ENCODE data around the gene SND1. TPM values are rescaled to one million over a fixed set of nuclear protein-coding genes. Genes with fewer than 3 reads are reported as not detected.

The SND1 gene
- polyA plus RNA-seq, 3 donors = 46.5 to 97.3 (median 79.8) TPM

GRCh38 chr7:128053991-128054390, 402.0 kb downstream of the SND1 start:
- intact Hi-C loops (cut with micrococcal nuclease) = no loop called here
- Histone ChIP-seq H3K79me2 (ENCODE audit: insufficient read depth, low read length) (no peaks in the 10 kb centered on the region), H2AFZ (ENCODE audit: insufficient read depth, low read depth, low read length, poor library complexity, severe bottlenecking) (no peak overlapping the region), H3K27ac (ENCODE audit: low read depth in 1 of 2, low read length in 2 of 2) (no peak overlapping the region), H3K9me3 (replicated peaks in 1 of 2; ENCODE audit: control insufficient read depth in 1 of 2, insufficient read depth in 1 of 2, low read length in 2 of 2) (no peaks in the 10 kb centered on the region), H4K20me1 (ENCODE audit: insufficient read depth, low read length) (peaks cover 26% of the 10 kb centered on the region), H3K9ac (ENCODE audit: insufficient read depth, low read length, poor library complexity, severe bottlenecking) (no peak overlapping the region), H3K36me3 (replicated peaks in 1 of 2; ENCODE audit: control insufficient read depth in 1 of 2, insufficient read depth in 2 of 2, low read length in 2 of 2) (peaks cover 0 to 73% of the 10 kb centered on the region in 2 donors), H3K4me2 (replicated peaks; ENCODE audit: extremely low read depth, low read length, poor library complexity, severe bottlenecking) (no peak overlapping the region), H3K4me1 (ENCODE audit: control insufficient read depth in 1 of 2, insufficient read depth in 2 of 2, low read length in 2 of 2) (peaks cover 5 to 7% of the 10 kb centered on the region in 2 donors), H3K27me3 (ENCODE audit: control insufficient read depth in 2 of 2, insufficient read depth in 2 of 2, low read length in 2 of 2) (no peaks in the 10 kb centered on the region), H3K4me3 (replicated peaks in 1 of 3; ENCODE audit: low read depth in 2 of 3, low read length in 3 of 3) (no peak overlapping the region)
- Mint-ChIP-seq H3K27me3 (ENCODE audit: low read depth in 3 of 3) (no peaks in the 10 kb centered on the region), H3K9me3 (peaks cover 0 to 1% (median 0%) of the 10 kb centered on the region in 7 donors), H3K4me3 (no peak overlapping the region), H3K27ac (no peak overlapping the region), H3K36me3 (peaks cover 40 to 43% of the 10 kb centered on the region in 2 donors), H3K4me1 (peaks cover 15% of the 10 kb centered on the region)
- DNase-seq = no peak
- WGBS (ENCODE audit: insufficient coverage) = 88% methylated on average over 5 of the region's 5 CpGs
- TF ChIP-seq CTCF (IDR thresholded peaks at IDR 0.05) = no peak

DNA sequence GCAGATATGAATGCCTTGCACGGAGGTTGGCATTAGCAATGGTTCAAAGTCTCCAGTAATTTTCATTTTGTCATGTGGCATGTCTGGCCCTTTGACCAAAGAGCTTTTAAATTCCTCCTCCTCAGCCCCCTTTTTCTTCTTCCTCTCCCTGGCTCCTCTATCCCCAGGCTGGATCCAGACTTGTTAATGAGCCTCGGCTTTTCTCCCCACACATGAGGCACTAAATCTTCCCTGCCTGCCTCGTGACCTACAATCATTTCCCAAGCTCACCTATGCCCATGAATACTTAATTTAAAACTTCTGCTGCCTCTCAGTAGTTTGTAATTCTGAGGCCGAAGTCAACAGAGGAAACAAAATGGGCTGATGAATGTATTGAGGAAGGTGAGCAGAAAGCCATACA, 402.5 kb downstream of the SND1 start:
- Mint-ChIP-seq H3K4me3 (no peak overlapping the region), H3K4me1 (peaks cover 15% of the 10 kb centered on the region), H3K27me3 (ENCODE audit: low read depth in 3 of 3) (no peaks in the 10 kb centered on the region), H3K36me3 (peaks cover 36 to 38% of the 10 kb centered on the region in 2 donors), H3K27ac (no peak overlapping the region), H3K9me3 (no peaks in the 10 kb centered on the region)
- TF ChIP-seq CTCF (IDR thresholded peaks at IDR 0.05) = no peak
- H3K4me2 ChIP-seq (replicated peaks; ENCODE audit: extremely low read depth, low read length, poor library complexity, severe bottlenecking) = no peak overlapping the region
- no peak for DNase-seq
- H3K79me2 ChIP-seq (ENCODE audit: insufficient read depth, low read length) = no peaks in the 10 kb centered on the region
- no peaks in the 10 kb centered on the region for H3K9me3 ChIP-seq (replicated peaks in 1 of 2; ENCODE audit: control insufficient read depth in 1 of 2, insufficient read depth in 1 of 2, low read length in 2 of 2)
- no peak overlapping the region for H3K27ac ChIP-seq (ENCODE audit: low read depth in 1 of 2, low read length in 2 of 2)
- no peak overlapping the region for H3K4me3 ChIP-seq (replicated peaks in 1 of 3; ENCODE audit: low read depth in 2 of 3, low read length in 3 of 3)
- no peak overlapping the region for H2AFZ ChIP-seq (ENCODE audit: insufficient read depth, low read depth, low read length, poor library complexity, severe bottlenecking)
- no peaks in the 10 kb centered on the region for H3K27me3 ChIP-seq (ENCODE audit: control insufficient read depth in 2 of 2, insufficient read depth in 2 of 2, low read length in 2 of 2)
- H3K4me1 ChIP-seq (ENCODE audit: control insufficient read depth in 1 of 2, insufficient read depth in 2 of 2, low read length in 2 of 2) = peaks cover 5 to 7% of the 10 kb centered on the region in 2 donors
- WGBS (ENCODE audit: insufficient coverage) = 100% methylated on average over 3 of the region's 4 CpGs
- H4K20me1 ChIP-seq (ENCODE audit: insufficient read depth, low read length) = peaks cover 26% of the 10 kb centered on the region
- no peak overlapping the region for H3K9ac ChIP-seq (ENCODE audit: insufficient read depth, low read length, poor library complexity, severe bottlenecking)
- peaks cover 0 to 69% of the 10 kb centered on the region in 2 donors for H3K36me3 ChIP-seq (replicated peaks in 1 of 2; ENCODE audit: control insufficient read depth in 1 of 2, insufficient read depth in 2 of 2, low read length in 2 of 2)
- intact Hi-C loops (cut with micrococcal nuclease) = no loop called here

Data from CD14-positive monocyte (primary cell).